ENCODE results near the gene GNG13. TPM values are rescaled to one million over a fixed set of nuclear protein-coding genes. Genes with fewer than 3 reads are reported as not detected.

The GNG13 gene
- polyA plus RNA-seq, 2 of the 4 experiments (the other 2 are of a cell fraction), result 0.09 TPM; not detected in 1

DNA sequence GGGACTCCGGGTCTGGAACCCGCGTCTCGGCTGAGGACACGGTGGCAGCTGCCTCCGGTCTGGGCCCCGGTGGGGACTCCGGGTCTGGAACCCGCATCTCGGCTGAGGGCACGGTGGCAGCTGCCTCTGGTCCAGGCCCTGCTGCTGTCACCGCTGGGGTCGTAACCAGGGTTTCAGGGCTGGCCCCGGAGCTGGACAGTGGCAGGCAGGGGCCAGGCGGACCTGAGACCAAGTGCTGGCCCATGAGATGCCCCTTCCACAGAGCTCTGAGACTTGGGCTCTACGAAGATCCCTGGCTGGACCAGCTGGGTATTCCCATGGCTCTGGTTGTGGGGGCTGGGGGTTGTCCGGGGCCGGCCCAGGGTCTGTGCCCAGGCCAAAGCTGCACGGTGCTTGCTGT lies 16.1 kb downstream of the GNG13 start (continued):
- no peak for TF ChIP-seq FOSL2 (IDR thresholded peaks at IDR 0.05)
- TF ChIP-seq FOSL2 (CRISPR knock-in tag; IDR thresholded peaks at IDR 0.05), result no peak
- TF ChIP-seq CHD4 (IDR thresholded peaks at IDR 0.05; ENCODE audit: borderline replicate concordance), result no peak

DNA sequence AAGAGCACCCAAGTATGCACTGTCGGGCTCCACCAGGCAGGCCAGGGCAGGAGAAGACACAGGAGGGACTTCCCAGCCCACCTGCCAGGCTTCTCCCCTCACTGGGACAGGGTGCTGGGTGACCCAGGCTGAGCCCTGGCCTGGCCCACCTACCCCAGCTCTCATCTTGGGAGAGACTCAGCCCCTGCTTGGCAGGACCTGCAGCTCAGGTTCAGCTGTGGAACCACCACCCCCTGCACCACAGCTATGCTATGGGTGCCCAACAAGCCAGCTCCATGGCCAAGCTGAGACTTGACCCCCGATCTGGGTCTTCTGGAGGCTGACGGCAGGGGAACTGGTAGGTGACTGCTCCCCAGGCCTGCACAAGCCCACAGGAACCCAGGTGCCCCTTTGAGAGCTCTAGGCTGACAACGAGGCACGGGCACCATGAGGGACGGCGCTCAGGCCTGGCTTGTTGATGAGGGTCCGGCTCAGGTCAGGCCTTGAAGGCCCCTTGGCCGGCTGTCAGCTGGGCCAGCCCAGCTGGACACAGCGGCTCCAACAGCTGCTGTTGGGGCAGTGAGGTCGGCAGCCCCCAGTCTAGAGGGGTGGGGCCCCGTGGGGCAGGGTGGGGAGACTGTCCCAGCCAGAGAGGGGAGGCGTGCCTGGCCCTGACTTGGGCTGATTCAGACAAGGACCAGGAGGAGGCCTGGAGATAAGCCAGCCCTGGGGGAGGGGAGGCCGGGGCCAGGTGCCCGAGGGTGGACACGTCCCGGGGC lies 17.0 kb downstream of the GNG13 start:
- Histone ChIP-seq H3K4me3 (no peak overlapping the region), H3K4me2 (no peak overlapping the region), H3K27ac (no peak overlapping the region), H3K9me3 (no peaks in the 10 kb centered on the region), H3K4me1 (peaks cover 21% of the 10 kb centered on the region; the same call in 2 of the 3 replicates)
- ChIA-PET CTCF (interaction anchor here (4.1 to 10.1 kb wide), 5 partner anchors 17 to 71 kb away, joined by 41 to 205 read pairs (median 105); partner anchors contain the start of genes CIAO3, METRN and MSLN), POLR2A (no interaction called here)
- DNase-seq (ENCODE audit: low read depth in 1 of 2, low spot score in 1 of 2), result no peak
- FAIRE-seq, result no peak
- 79% methylated on average over 3 of the region's 17 CpGs for WGBS (ENCODE audit: missing lambda C conversion rate)
- no peak; a peak in 1 of 6 replicates for ATAC-seq
- TF ChIP-seq, protein P1, sequence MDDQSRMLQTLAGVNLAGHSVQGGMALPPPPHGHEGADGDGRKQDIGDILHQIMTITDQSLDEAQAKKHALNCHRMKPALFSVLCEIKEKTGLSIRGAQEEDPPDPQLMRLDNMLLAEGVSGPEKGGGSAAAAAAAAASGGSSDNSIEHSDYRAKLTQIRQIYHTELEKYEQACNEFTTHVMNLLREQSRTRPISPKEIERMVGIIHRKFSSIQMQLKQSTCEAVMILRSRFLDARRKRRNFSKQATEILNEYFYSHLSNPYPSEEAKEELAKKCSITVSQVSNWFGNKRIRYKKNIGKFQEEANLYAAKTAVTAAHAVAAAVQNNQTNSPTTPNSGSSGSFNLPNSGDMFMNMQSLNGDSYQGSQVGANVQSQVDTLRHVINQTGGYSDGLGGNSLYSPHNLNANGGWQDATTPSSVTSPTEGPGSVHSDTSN (IDR thresholded peaks at IDR 0.05), result peak; percentile 15; the same call in 1 of the 2 replicates
- TF ChIP-seq, protein P2, sequence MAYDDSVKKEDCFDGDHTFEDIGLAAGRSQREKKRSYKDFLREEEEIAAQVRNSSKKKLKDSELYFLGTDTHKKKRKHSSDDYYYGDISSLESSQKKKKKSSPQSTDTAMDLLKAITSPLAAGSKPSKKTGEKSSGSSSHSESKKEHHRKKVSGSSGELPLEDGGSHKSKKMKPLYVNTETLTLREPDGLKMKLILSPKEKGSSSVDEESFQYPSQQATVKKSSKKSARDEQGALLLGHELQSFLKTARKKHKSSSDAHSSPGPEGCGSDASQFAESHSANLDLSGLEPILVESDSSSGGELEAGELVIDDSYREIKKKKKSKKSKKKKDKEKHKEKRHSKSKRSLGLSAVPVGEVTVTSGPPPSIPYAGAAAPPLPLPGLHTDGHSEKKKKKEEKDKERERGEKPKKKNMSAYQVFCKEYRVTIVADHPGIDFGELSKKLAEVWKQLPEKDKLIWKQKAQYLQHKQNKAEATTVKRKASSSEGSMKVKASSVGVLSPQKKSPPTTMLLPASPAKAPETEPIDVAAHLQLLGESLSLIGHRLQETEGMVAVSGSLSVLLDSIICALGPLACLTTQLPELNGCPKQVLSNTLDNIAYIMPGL (CRISPR knock-in tag; IDR thresholded peaks at IDR 0.05; ENCODE audit: borderline replicate concordance), result no peak
- no peak for TF ChIP-seq SREBF2 (IDR thresholded peaks at IDR 0.05)

DNA sequence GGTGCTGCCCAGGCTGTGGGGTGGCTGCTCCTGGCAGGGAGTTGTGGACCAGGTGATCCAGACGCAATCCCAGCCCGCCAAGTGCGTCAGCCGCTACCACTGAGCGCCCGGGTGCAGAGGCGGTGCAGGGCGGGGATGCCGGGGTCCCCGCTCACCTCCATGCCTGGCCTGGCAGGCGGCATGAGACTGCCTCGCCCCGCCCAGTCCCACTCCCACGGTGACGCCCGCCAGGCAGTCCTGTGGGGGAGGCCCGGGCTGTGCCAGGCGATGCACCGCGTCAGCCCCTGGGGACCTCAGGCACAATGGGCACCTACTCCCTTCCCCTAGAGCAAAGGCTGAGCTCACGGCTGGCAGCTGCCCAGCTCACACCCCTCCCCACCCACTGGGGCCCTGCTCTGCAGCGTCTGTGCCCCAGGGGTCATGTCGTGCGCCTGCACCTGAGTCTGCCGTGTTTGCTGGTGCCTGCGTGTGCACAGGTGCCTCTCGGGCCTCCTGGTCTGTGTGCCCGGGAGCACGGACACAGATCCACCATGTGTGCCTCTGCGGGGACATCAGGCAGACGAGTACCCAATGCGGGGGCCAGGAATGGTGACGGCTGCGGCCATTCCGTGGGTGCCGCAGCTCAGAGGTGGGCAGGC lies 17.6 kb downstream of the GNG13 start:
- ATAC-seq (no peak; a peak in 1 of 6 replicates), DNase-seq (ENCODE audit: low read depth in 1 of 2, low spot score in 1 of 2) (no peak), FAIRE-seq (no peak)
- H3K4me1 ChIP-seq, result peaks cover 21% of the 10 kb centered on the region; the same call in 2 of the 3 replicates
- TF ChIP-seq POLR2AphosphoS2 (conservative IDR thresholded peaks at IDR 0.05; ENCODE audit: low read length) (no peak), POLR2A (IDR thresholded peaks at IDR 0.05; ENCODE audit: low read length) (peak; percentile 23; the same call in 1 of the 2 replicates)
- TF ChIP-seq, protein P1 (IDR thresholded peaks at IDR 0.05), result 0 out of 2 replicates have a peak, but pooled peaks have one; percentile 11
- TF ChIP-seq, protein P3, sequence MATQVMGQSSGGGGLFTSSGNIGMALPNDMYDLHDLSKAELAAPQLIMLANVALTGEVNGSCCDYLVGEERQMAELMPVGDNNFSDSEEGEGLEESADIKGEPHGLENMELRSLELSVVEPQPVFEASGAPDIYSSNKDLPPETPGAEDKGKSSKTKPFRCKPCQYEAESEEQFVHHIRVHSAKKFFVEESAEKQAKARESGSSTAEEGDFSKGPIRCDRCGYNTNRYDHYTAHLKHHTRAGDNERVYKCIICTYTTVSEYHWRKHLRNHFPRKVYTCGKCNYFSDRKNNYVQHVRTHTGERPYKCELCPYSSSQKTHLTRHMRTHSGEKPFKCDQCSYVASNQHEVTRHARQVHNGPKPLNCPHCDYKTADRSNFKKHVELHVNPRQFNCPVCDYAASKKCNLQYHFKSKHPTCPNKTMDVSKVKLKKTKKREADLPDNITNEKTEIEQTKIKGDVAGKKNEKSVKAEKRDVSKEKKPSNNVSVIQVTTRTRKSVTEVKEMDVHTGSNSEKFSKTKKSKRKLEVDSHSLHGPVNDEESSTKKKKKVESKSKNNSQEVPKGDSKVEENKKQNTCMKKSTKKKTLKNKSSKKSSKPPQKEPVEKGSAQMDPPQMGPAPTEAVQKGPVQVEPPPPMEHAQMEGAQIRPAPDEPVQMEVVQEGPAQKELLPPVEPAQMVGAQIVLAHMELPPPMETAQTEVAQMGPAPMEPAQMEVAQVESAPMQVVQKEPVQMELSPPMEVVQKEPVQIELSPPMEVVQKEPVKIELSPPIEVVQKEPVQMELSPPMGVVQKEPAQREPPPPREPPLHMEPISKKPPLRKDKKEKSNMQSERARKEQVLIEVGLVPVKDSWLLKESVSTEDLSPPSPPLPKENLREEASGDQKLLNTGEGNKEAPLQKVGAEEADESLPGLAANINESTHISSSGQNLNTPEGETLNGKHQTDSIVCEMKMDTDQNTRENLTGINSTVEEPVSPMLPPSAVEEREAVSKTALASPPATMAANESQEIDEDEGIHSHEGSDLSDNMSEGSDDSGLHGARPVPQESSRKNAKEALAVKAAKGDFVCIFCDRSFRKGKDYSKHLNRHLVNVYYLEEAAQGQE (IDR thresholded peaks at IDR 0.05), result no peak
- TF ChIP-seq, protein P2 (CRISPR knock-in tag; IDR thresholded peaks at IDR 0.05; ENCODE audit: borderline replicate concordance), result no peak
- no peak overlapping the region for H3K4me3 ChIP-seq
- POLR2A ChIA-PET, result no interaction called here
- H3K9me3 ChIP-seq, result no peaks in the 10 kb centered on the region
- H3K27ac ChIP-seq, result no peak overlapping the region
- H3K4me2 ChIP-seq, result no peak overlapping the region
- 70% methylated on average over 25 of the region's 36 CpGs for WGBS (ENCODE audit: missing lambda C conversion rate)
- CTCF ChIA-PET, result interaction anchor here (0.9 to 10.1 kb wide), 5 partner anchors 13 to 71 kb away, joined by 4 to 205 read pairs (median 105); partner anchors contain the start of genes CIAO3, METRN and MSLN
